Neural cell (in vitro differentiated cells): ENCODE results near the gene SNAP29.
"Not testable (repeated sequence)": the region's sequence is repeated elsewhere in the genome, so short reads cannot be mapped to it uniquely, and the experiment has no call there.

Experiments used
- CTCF ChIP-seq: fragments of 450-650 bp; IDR thresholded peaks from 2 replicates; pipeline ENCODE4 v1.5.1; 2014; ENCODE audit warnings: antibody characterized with exemption, mild to moderate bottlenecking, moderate library complexity; ENCODE audit not compliant: poor library complexity, severe bottlenecking
- POLR2AphosphoS5 ChIP-seq: IDR thresholded peaks from 2 replicates; pipeline ENCODE4 v1.6.1; 2012
- TAF1 ChIP-seq: IDR thresholded peaks from 2 replicates; pipeline ENCODE4 v1.6.1; 2012; ENCODE audit warnings: low read depth

- TF ChIP-seq POLR2AphosphoS5, CTCF, TAF1: not testable (repeated sequence)
Measured at GRCh38 chr22:20897737-20898136, 38.9 kb downstream of the SNAP29 start.
